ENCODE measurements around the gene PLPPR3.
"Not testable (repeated sequence)": the region's sequence is repeated elsewhere in the genome, so short reads cannot be mapped to it uniquely, and the experiment has no call there.

PLPPR3 gene

GRCh38 chr19:821825-822503 is at the start of gene PLPPR3:
PLPPR3 (minus strand) TSS chr19:821955; CDS start chr19:821559, 396 bp downstream.
- DNase-seq: no peak

DNA sequence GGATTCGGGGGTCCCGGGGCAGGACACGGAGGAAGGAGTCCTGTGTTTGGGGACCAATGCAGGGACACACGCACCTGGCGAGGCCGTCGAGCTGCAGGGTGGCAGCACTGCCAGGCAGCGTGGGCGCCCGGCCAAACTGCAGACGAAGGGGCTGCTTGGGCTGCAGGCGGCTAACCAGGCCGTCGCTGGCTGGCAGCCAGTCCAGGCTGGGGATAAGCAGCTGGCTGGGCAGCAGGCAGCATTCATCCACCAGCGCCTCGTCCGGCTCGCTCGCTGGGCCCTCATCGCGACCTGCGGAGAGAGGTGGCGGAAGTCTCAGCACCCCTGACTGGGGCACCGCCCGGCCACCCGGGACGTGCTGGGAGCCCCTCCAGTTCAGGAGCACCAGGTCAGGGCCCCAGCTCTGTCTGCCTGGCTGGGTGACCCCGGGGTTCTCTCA is 49.2 kb upstream of the PLPPR3 start:
- DNase-seq: no peak

GRCh38 chr19:870314-870713 is 48.6 kb upstream of the PLPPR3 start:
- no peak for DNase-seq

GRCh38 chr19:869245-870177 is 47.8 kb upstream of the PLPPR3 start:
- DNase-seq: no peak

- DNase-seq: no peak
Observed at GRCh38 chr19:868458-869244, 46.9 kb upstream of the PLPPR3 start.

GRCh38 chr19:867855-868457 is 46.2 kb upstream of the PLPPR3 start:
- DNase-seq: no peak

DNA sequence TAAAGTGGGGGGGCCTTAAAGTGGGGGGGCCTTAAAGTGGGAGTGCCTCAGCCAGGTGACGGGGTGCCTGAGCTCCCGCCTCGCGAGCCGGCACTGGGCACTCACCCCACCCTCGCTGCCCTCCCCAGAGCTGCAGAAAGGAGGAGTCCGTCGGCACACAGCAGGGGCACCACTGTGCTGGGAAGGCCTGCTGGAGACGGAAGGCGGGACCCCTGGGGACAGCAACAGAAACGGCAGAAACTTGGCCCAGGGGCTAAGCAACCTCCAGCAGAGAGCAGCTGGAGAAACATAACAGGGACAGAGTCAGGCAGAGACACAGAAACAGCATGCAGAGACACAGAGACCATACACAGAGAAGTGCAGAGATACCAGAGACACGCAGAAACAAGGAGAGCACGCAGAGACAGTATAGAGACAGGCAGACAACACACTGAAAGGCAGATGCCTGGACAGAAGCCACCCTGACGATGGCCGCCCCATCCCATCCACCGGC is 45.6 kb upstream of the PLPPR3 start:
- DNase-seq: no peak

DNA sequence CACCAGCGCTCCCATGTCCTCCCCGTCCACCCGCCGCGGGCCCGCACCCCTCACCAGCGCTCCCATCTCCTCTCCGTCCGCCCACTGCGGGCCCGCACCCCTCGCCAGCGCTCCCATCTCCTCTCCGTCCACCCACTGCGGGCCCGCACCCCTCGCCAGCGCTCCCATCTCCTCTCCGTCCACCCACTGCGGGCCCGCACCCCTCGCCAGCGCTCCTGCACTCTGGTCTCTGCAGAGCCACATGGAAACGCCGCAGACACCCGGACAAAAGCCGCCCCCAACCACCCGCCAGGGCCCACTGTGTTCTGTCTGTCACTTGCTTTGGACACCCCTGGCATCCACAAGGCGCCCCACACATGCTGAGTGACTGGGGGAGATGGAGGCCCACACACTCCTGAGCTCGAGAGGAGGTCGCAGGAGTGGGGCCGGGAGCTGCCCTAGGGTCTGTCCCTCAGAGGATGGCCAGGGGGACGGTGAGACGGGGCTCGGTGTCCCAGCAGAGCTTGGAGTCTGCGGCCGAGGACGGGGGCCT is 45.1 kb upstream of the PLPPR3 start:
- DNase-seq: no peak

DNA sequence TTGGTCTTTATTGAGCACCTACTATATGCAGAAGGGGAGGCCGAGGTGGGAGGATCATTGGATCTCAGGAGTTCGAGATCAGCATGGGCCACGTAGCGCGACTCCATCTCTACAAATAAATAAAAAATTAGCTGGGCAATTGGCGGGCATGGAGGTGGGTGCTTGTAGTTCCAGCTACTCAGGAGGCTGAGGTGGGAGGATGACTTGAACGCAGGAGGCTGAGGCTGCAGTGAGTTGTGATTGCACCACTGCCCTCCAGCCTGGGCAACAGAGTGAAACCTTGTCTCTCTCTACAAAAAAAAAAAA is 41.5 kb upstream of the PLPPR3 start:
- no peak for DNase-seq

- DNase-seq: peak; percentile 94
Observed at GRCh38 chr19:862581-863314, 41.0 kb upstream of the PLPPR3 start.

GRCh38 chr19:861756-862580 is 40.2 kb upstream of the PLPPR3 start:
- peak; percentile 95 for DNase-seq

- no peak for DNase-seq
Observed at GRCh38 chr19:861141-861755, 39.5 kb upstream of the PLPPR3 start.

- DNase-seq: peak; percentile 73
Observed at GRCh38 chr19:858868-859843, 37.4 kb upstream of the PLPPR3 start, which contains the start of gene CFD. CFD (plus strand) TSS chr19:859664; CDS start chr19:859690, 26 bp downstream.

DNA sequence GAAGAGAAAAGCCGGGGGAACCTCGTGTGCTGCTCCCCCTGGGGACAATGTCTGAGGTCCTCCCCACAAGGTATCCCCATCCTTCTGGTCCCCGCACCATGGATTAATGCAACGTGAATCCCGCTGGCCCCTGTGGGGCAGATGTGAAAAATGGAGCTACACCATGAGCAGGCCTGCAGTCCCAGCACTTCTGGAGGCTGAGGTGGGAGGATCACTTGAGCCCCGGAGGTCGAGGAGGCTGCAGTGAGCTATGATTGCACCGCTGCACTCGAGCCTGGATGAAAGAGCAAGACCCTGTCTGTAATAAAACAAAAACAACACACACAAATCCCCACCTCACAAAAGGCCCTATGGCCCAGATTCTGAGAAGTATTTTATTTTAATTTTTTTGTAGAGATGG is 36.5 kb upstream of the PLPPR3 start:
- DNase-seq: no peak

GRCh38 chr19:855566-856120 is 33.9 kb upstream of the PLPPR3 start:
- no peak for DNase-seq

- DNase-seq: no peak
Observed at GRCh38 chr19:855142-855541, 33.4 kb upstream of the PLPPR3 start.

GRCh38 chr19:854549-854948 is 32.8 kb upstream of the PLPPR3 start:
- no peak for DNase-seq

DNA sequence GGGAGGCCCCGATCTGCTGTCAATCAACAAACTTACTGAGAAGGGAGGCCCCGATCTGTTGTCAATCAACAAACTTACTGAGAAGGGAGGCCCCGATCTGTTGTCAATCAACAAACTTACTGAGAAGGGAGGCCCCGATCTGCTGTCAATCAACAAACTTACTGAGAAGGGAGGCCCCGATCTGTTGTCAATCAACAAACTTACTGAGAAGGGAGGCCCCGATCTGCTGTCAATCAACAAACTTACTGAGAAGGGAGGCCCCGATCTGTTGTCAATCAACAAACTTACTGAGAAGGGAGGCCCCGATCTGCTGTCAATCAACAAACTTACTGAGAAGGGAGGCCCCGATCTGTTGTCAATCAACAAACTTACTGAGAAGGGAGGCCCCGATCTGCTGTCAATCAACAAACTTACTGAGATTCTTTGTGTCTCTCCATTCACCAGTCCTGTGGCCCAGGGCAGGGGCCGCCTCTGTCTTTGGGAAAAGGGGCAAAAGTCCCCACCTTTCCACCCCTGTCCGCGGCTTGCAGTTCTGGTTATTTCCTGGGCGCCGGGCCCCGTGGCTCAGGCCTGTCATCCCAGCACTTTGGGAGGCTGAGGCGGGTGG is 32.0 kb upstream of the PLPPR3 start:
- not testable (repeated sequence) for DNase-seq
